ENCODE results near the gene ZNF789.

ZNF789 gene

DNA sequence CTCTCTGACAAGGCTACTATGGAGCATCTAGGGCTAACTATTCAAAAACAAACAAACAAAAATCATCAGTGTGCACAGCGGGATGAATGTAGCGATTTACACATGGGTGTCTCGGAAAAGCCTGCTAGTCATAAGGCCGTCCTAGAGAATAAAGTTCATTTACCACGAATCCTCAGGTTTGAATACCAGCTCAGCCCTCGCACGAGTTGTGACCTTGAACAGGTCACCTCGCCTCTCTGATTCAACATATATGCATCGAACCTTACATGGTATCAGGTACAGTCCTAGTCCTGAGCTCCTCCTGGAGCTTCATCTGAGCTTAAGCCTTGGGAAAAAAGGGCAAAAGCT lies 7.3 kb upstream of the ZNF789 start:
- DNase-seq (ENCODE audit: low read depth) = no peak
- TF ChIP-seq POLR2A (IDR thresholded peaks at IDR 0.05; ENCODE audit: extremely low read depth, insufficient read length) = no peak
- TF ChIP-seq, protein P1, sequence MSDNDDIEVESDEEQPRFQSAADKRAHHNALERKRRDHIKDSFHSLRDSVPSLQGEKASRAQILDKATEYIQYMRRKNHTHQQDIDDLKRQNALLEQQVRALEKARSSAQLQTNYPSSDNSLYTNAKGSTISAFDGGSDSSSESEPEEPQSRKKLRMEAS (IDR thresholded peaks at IDR 0.05; ENCODE audit: low read depth, low read length) = no peak
- TF ChIP-seq, protein P2, sequence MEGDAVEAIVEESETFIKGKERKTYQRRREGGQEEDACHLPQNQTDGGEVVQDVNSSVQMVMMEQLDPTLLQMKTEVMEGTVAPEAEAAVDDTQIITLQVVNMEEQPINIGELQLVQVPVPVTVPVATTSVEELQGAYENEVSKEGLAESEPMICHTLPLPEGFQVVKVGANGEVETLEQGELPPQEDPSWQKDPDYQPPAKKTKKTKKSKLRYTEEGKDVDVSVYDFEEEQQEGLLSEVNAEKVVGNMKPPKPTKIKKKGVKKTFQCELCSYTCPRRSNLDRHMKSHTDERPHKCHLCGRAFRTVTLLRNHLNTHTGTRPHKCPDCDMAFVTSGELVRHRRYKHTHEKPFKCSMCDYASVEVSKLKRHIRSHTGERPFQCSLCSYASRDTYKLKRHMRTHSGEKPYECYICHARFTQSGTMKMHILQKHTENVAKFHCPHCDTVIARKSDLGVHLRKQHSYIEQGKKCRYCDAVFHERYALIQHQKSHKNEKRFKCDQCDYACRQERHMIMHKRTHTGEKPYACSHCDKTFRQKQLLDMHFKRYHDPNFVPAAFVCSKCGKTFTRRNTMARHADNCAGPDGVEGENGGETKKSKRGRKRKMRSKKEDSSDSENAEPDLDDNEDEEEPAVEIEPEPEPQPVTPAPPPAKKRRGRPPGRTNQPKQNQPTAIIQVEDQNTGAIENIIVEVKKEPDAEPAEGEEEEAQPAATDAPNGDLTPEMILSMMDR (IDR thresholded peaks at IDR 0.05; ENCODE audit: low read depth, low read length) = no peak
- TF ChIP-seq MYC (IDR thresholded peaks at IDR 0.05; ENCODE audit: low read depth, low read length) = no peak
- peak overlapping the region; percentile 98 for H3K4me3 ChIP-seq (ENCODE audit: low read depth, low read length)

DNA sequence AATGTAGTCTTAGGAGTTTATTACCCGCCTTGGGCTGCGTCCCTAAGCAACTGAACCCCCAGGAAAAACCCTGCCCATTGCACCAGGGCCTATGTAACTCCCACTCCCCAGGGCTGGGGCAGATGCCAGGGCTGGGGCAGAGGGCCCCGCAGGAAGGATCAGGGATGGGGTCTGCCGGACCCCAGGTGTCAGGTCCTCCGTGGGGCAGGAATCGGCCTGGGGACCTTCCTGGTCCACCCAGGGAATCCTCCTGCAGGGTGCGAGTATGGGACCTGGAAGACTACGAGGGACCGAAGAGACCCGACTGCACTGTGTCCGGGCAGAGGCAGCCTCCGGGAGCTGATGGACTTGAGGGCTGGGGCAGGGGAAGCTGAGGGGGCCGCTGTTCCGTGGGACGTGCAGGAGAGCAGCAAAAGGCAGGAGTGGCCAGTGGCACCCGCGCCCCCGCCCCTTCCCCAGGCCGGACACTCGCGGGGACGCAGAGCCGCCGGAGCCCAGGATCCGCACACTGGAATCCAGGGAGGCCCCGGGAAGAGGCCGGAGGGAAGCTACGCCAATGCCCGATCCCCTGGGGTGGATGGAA lies 4.3 kb upstream of the ZNF789 start:
- H3K4me3 ChIP-seq (ENCODE audit: low read depth, low read length) = no peak overlapping the region
- no peak for TF ChIP-seq POLR2A (IDR thresholded peaks at IDR 0.05; ENCODE audit: extremely low read depth, insufficient read length)
- no peak for TF ChIP-seq MYC (IDR thresholded peaks at IDR 0.05; ENCODE audit: low read depth, low read length)
- TF ChIP-seq, protein P2 (IDR thresholded peaks at IDR 0.05; ENCODE audit: low read depth, low read length) = no peak
- TF ChIP-seq, protein P1 (IDR thresholded peaks at IDR 0.05; ENCODE audit: low read depth, low read length) = no peak
- DNase-seq (ENCODE audit: low read depth) = no peak

DNA sequence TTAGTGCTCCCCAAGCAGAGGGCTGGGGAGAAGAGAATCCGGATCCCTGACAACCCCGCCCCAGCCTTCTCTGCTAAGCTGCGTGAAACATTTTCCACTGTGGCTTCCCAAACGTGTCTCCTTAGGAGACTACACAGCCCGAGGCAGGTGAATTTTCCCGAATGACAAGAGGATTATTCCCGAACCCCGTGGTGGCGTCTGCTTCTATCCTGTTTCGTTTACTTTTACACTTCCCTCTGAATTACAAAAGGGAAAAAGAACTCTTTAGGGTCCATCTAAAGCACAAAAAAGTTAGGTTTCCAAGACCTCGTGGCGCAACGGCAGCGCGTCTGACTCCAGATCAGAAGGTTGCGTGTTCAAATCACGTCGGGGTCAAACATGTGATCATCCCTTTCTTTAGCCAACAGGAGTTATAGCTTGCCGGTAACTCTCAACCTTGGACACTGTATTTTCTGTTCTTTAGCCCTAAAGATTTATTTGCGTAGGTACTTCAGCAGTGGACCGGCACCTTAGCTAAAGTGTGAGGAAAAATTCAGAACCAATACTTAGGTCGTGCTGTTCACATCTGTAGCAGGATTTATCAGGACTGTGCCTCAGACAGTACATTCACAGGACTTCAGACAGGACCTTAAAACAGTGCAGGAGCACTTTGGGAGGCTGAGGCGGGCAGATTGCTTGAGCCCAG lies 3.2 kb upstream of the ZNF789 start:
- TF ChIP-seq POLR2A (IDR thresholded peaks at IDR 0.05; ENCODE audit: extremely low read depth, insufficient read length) (no peak), MYC (IDR thresholded peaks at IDR 0.05; ENCODE audit: low read depth, low read length) (no peak)
- TF ChIP-seq, protein P2 (IDR thresholded peaks at IDR 0.05; ENCODE audit: low read depth, low read length) = no peak
- no peak overlapping the region for H3K4me3 ChIP-seq (ENCODE audit: low read depth, low read length)
- DNase-seq (ENCODE audit: low read depth) = no peak

DNA sequence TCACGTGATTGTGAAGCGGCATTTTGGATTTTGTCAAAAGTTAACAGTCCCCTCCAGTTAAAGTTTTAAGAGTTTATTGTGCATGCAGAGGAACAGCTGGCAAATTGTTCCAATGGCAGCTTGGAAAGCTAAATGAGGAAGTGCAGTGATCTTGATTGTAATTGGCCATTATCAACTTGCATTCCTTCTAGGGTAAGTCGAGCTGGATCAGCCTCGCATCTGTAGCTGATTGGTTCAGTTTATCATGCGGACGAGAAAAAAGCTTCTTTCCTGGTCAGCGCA lies 566 bp downstream of the ZNF789 start:
- H3K4me3 ChIP-seq (ENCODE audit: low read depth, low read length) = peak overlapping the region; percentile 85
- DNase-seq (ENCODE audit: low read depth) = peak; percentile 91
- TF ChIP-seq, protein P2 (IDR thresholded peaks at IDR 0.05; ENCODE audit: low read depth, low read length) = no peak
- peak; percentile 56; the same call in 1 of the 2 replicates for TF ChIP-seq MYC (IDR thresholded peaks at IDR 0.05; ENCODE audit: low read depth, low read length)
- TF ChIP-seq, protein P1 (IDR thresholded peaks at IDR 0.05; ENCODE audit: low read depth, low read length) = peak; percentile 74; the same call in 1 of the 2 replicates

DNA sequence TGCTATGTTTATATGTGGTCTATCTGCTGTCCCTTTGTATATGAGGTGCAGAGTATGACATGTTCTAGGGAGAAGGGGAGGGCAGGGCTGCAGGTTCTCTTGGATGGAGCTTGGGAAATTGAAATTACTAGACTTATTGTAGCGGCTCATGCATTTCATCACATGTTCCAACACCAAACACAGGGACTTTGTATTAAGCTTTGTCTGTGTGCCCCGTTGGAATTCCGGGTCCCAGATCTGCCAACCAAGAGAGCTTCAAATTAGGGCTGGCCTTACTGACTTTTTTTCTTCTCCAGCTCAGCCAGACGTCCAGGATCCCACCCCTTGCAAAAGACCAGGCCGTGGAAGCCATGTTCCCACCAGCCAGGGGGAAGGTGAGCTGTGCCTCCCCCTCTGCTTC lies 3.4 kb downstream of the ZNF789 start:
- no peak overlapping the region for H3K4me3 ChIP-seq (ENCODE audit: low read depth, low read length)
- TF ChIP-seq, protein P2 (IDR thresholded peaks at IDR 0.05; ENCODE audit: low read depth, low read length) = no peak
- TF ChIP-seq POLR2A (IDR thresholded peaks at IDR 0.05; ENCODE audit: extremely low read depth, insufficient read length) (no peak), MYC (IDR thresholded peaks at IDR 0.05; ENCODE audit: low read depth, low read length) (no peak)
- TF ChIP-seq, protein P1 (IDR thresholded peaks at IDR 0.05; ENCODE audit: low read depth, low read length) = no peak
- no peak for DNase-seq (ENCODE audit: low read depth)

Data from NB4 (cell line).